GM21390 (cell line): ENCODE data around the gene FIBP.
"Not testable (repeated sequence)": the region's sequence is repeated elsewhere in the genome, so short reads cannot be mapped to it uniquely, and the experiment has no call there.

Experiments
- ATAC-seq: cut with Tn5 transposase; IDR thresholded peaks from one replicate; pipeline ENCODE4 v1.9.1; 2021; ENCODE audit not compliant: unreplicated experiment

The FIBP gene

GRCh38 chr11:65849366-65849765, 38.9 kb downstream of the FIBP start:
- ATAC-seq: no peak

GRCh38 chr11:65848693-65849092, 39.6 kb downstream of the FIBP start:
- ATAC-seq: not testable (repeated sequence)

- no peak for ATAC-seq
Measured at GRCh38 chr11:65847746-65848145, 40.5 kb downstream of the FIBP start.

- ATAC-seq: no peak
Measured at GRCh38 chr11:65844231-65844872, 43.9 kb downstream of the FIBP start.

- no peak for ATAC-seq
Measured at GRCh38 chr11:65843811-65844210, 44.5 kb downstream of the FIBP start.

- ATAC-seq: no peak
Measured at GRCh38 chr11:65842144-65842543, 46.1 kb downstream of the FIBP start.

- no peak for ATAC-seq
Measured at GRCh38 chr11:65834202-65834601, 54.1 kb downstream of the FIBP start.
